OCI-LY1 (cell line): ENCODE data around the gene PDE6G.
"Not testable (repeated sequence)": the region's sequence is repeated elsewhere in the genome, so short reads cannot be mapped to it uniquely, and the experiment has no call there.

Experiments
- CTCF ChIP-seq: fragments of 200-600 bp; sonication (generic), shearing (Covaris generic); IDR thresholded peaks from 2 replicates; pipeline ENCODE4 v1.5.1; 2017; ENCODE audit warnings: mild to moderate bottlenecking, antibody characterized with exemption, low read length, moderate library complexity, mixed read lengths
- EZH2 ChIP-seq: fragments of 200-600 bp; sonication (generic), shearing (Covaris generic); IDR thresholded peaks from 2 replicates; pipeline ENCODE4 v1.8.0; 2017; ENCODE audit warnings: borderline replicate concordance, mixed run types, mild to moderate bottlenecking, antibody characterized with exemption, low read length, moderate library complexity, mixed read lengths

DNA sequence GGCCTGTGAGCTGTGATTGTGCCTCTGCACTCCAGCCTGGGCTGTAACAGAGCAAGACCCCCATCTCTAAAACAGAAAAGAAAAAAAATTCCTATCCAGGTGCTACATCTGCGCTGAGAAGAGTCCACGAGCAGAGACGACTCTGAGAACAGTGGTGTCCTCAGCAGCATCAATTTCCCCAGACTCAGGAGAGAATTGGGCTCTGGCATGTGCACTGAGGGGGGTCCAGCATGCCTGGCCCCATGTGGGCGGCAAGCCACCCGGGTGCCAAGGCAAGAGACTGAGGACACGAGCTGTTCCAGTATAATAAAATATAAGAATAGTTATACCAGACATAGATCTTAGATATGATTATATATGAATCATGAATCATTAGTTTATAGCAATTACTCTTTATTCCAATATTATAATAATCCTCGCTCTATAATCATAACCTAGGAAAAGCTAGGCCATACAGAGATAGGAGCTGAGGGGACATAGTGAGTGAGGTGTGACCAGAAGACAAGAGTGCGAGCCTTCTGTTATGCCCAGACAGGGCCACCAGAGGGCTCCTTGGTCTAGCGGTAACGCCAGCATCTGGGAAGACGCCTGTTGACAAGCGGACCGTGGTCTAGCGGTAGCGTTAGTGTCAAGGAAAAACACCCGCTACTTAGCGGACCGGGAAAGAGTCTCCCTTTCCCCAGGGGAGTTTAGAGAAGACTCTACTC lies 19.3 kb upstream of the PDE6G start:
- peak; percentile 43 for TF ChIP-seq CTCF
- TF ChIP-seq EZH2, result not testable (repeated sequence)
